ENCODE measurements around the gene KCNH2. TPM values are rescaled to one million over a fixed set of nuclear protein-coding genes. Genes with fewer than 3 reads are reported as not detected.

Gene KCNH2
- total and polyA plus RNA-seq, 3 experiments from 2014 or later: 0.11 to 0.63 (median 0.24) TPM

GRCh38 chr7:150950496-150951180 lies 27.5 kb downstream of the KCNH2 start:
- H3K9me3 Mint-ChIP-seq: no peaks in the 10 kb centered on the region
- Histone ChIP-seq H3K4me3 (ENCODE audit: low read length) (no peak overlapping the region), H3K9me3 (ENCODE audit: low read length) (no peaks in the 10 kb centered on the region), H3K27me3 (ENCODE audit: insufficient read depth, low read length, poor library complexity, severe bottlenecking) (no peaks in the 10 kb centered on the region), H3K36me3 (ENCODE audit: insufficient read depth, low read length) (no peaks in the 10 kb centered on the region), H3K27ac (ENCODE audit: low read depth, low read length) (no peak overlapping the region), H3K4me1 (ENCODE audit: insufficient read depth, low read length) (no peaks in the 10 kb centered on the region)
- no peaks in the 10 kb centered on the region for H3K36me3 Mint-ChIP-seq
- H3K27ac Mint-ChIP-seq: peak overlapping the region in 1 of 8 donors; percentile 74
- peak in 1 of 5 donors; percentile 16 for DNase-seq
- H3K4me1 Mint-ChIP-seq: no peaks in the 10 kb centered on the region
- ChIA-PET CTCF (no interaction called here), POLR2A (no interaction called here)
- H3K4me3 Mint-ChIP-seq: no peak overlapping the region
- H3K27me3 Mint-ChIP-seq: peaks cover 15 to 20% of the 10 kb centered on the region in 2 donors

- Mint-ChIP-seq H3K27ac (no peak overlapping the region), H3K36me3 (no peaks in the 10 kb centered on the region), H3K4me1 (no peaks in the 10 kb centered on the region), H3K9me3 (no peaks in the 10 kb centered on the region), H3K4me3 (no peak overlapping the region), H3K27me3 (peaks cover 15 to 19% of the 10 kb centered on the region in 2 donors)
- H3K4me1 ChIP-seq (ENCODE audit: insufficient read depth, low read length): no peaks in the 10 kb centered on the region
- H3K27me3 ChIP-seq (ENCODE audit: insufficient read depth, low read length, poor library complexity, severe bottlenecking): no peaks in the 10 kb centered on the region
- no peak overlapping the region for H3K27ac ChIP-seq (ENCODE audit: low read depth, low read length)
- peak in 1 of 5 donors; percentile 19 for DNase-seq
- POLR2A ChIA-PET: no interaction called here
- H3K4me3 ChIP-seq (ENCODE audit: low read length): no peak overlapping the region
- CTCF ChIA-PET: no interaction called here
- H3K36me3 ChIP-seq (ENCODE audit: insufficient read depth, low read length): no peaks in the 10 kb centered on the region
- no peaks in the 10 kb centered on the region for H3K9me3 ChIP-seq (ENCODE audit: low read length)
Observed at GRCh38 chr7:150949971-150950491, 28.1 kb downstream of the KCNH2 start.

GRCh38 chr7:150949564-150949963 lies 28.6 kb downstream of the KCNH2 start:
- Histone ChIP-seq H3K9me3 (ENCODE audit: low read length) (no peaks in the 10 kb centered on the region), H3K27ac (ENCODE audit: low read depth, low read length) (no peak overlapping the region), H3K4me1 (ENCODE audit: insufficient read depth, low read length) (no peaks in the 10 kb centered on the region), H3K4me3 (ENCODE audit: low read length) (no peak overlapping the region), H3K27me3 (ENCODE audit: insufficient read depth, low read length, poor library complexity, severe bottlenecking) (no peaks in the 10 kb centered on the region), H3K36me3 (ENCODE audit: insufficient read depth, low read length) (no peaks in the 10 kb centered on the region)
- Mint-ChIP-seq H3K4me3 (no peak overlapping the region), H3K27me3 (peaks cover 13 to 14% of the 10 kb centered on the region in 2 donors), H3K4me1 (no peaks in the 10 kb centered on the region), H3K9me3 (no peaks in the 10 kb centered on the region), H3K36me3 (no peaks in the 10 kb centered on the region), H3K27ac (no peak overlapping the region)
- no peak for DNase-seq
- ChIA-PET POLR2A (no interaction called here), CTCF (interaction anchor here (1.0 kb wide), 1 partner anchor 174 kb away, joined by 3 read pairs; no protein-coding TSS in a partner anchor)

GRCh38 chr7:150948791-150949251 lies 29.3 kb downstream of the KCNH2 start:
- peaks cover 7 to 13% of the 10 kb centered on the region in 2 donors for H3K27me3 Mint-ChIP-seq
- no peaks in the 10 kb centered on the region for H3K4me1 ChIP-seq (ENCODE audit: insufficient read depth, low read length)
- no peak overlapping the region for H3K4me3 ChIP-seq (ENCODE audit: low read length)
- ChIA-PET POLR2A (no interaction called here), CTCF (interaction anchor here (0.7 to 1.0 kb wide), 2 partner anchors 11 to 175 kb away, joined by 3 read pairs; no protein-coding TSS in a partner anchor)
- no peak overlapping the region for H3K27ac ChIP-seq (ENCODE audit: low read depth, low read length)
- H3K36me3 ChIP-seq (ENCODE audit: insufficient read depth, low read length): no peaks in the 10 kb centered on the region
- DNase-seq: peak in 1 of 5 donors; percentile 27
- no peaks in the 10 kb centered on the region for H3K27me3 ChIP-seq (ENCODE audit: insufficient read depth, low read length, poor library complexity, severe bottlenecking)
- no peaks in the 10 kb centered on the region for H3K4me1 Mint-ChIP-seq
- H3K9me3 Mint-ChIP-seq: no peaks in the 10 kb centered on the region
- H3K36me3 Mint-ChIP-seq: no peaks in the 10 kb centered on the region
- no peak overlapping the region for H3K4me3 Mint-ChIP-seq
- no peaks in the 10 kb centered on the region for H3K9me3 ChIP-seq (ENCODE audit: low read length)
- no peak overlapping the region for H3K27ac Mint-ChIP-seq

GRCh38 chr7:150947761-150948651 lies 30.1 kb downstream of the KCNH2 start:
- Mint-ChIP-seq H3K4me3 (no peak overlapping the region), H3K27ac (no peak overlapping the region), H3K4me1 (peaks cover 0 to 6% (median 4%) of the 10 kb centered on the region in 3 donors), H3K36me3 (no peaks in the 10 kb centered on the region), H3K9me3 (no peaks in the 10 kb centered on the region), H3K27me3 (peaks cover 7 to 13% of the 10 kb centered on the region in 2 donors)
- no peaks in the 10 kb centered on the region for H3K9me3 ChIP-seq (ENCODE audit: low read length)
- POLR2A ChIA-PET: no interaction called here
- peak in 1 of 5 donors; percentile 23 for DNase-seq
- no peaks in the 10 kb centered on the region for H3K27me3 ChIP-seq (ENCODE audit: insufficient read depth, low read length, poor library complexity, severe bottlenecking)
- CTCF ChIA-PET: interaction anchor here (0.7 to 1.3 kb wide), 2 partner anchors 12 to 14 kb away, joined by 3 to 4 read pairs; no protein-coding TSS in a partner anchor
- no peak overlapping the region for H3K27ac ChIP-seq (ENCODE audit: low read depth, low read length)
- H3K36me3 ChIP-seq (ENCODE audit: insufficient read depth, low read length): no peaks in the 10 kb centered on the region
- H3K4me1 ChIP-seq (ENCODE audit: insufficient read depth, low read length): peaks cover under 1% of the 10 kb centered on the region
- H3K4me3 ChIP-seq (ENCODE audit: low read length): no peak overlapping the region

GRCh38 chr7:150947241-150947745 lies 30.8 kb downstream of the KCNH2 start:
- H3K27me3 ChIP-seq (ENCODE audit: insufficient read depth, low read length, poor library complexity, severe bottlenecking): no peaks in the 10 kb centered on the region
- POLR2A ChIA-PET: no interaction called here
- no peak overlapping the region for H3K27ac ChIP-seq (ENCODE audit: low read depth, low read length)
- no peak overlapping the region for H3K4me3 Mint-ChIP-seq
- CTCF ChIA-PET: interaction anchor here (1.3 kb wide), 1 partner anchor 15 kb away, joined by 4 read pairs; no protein-coding TSS in a partner anchor
- peaks cover 7% of the 10 kb centered on the region for H3K4me1 ChIP-seq (ENCODE audit: insufficient read depth, low read length)
- H3K36me3 ChIP-seq (ENCODE audit: insufficient read depth, low read length): no peaks in the 10 kb centered on the region
- H3K36me3 Mint-ChIP-seq: no peaks in the 10 kb centered on the region
- H3K4me3 ChIP-seq (ENCODE audit: low read length): no peak overlapping the region
- no peaks in the 10 kb centered on the region for H3K9me3 ChIP-seq (ENCODE audit: low read length)
- DNase-seq: peak in 1 of 5 donors; percentile 39
- no peak overlapping the region for H3K27ac Mint-ChIP-seq
- H3K27me3 Mint-ChIP-seq: peaks cover 7 to 13% of the 10 kb centered on the region in 2 donors
- no peaks in the 10 kb centered on the region for H3K9me3 Mint-ChIP-seq
- H3K4me1 Mint-ChIP-seq: peaks cover 4 to 13% (median 10%) of the 10 kb centered on the region in 3 donors

GRCh38 chr7:150946421-150947240 lies 31.5 kb downstream of the KCNH2 start:
- ChIA-PET POLR2A (no interaction called here), CTCF (interaction anchor here (1.3 kb wide), 1 partner anchor 16 kb away, joined by 4 read pairs; no protein-coding TSS in a partner anchor)
- DNase-seq: peak in 1 of 5 donors; percentile 34

More at GRCh38 chr7:150946421-150947240, 31.5 kb downstream of the KCNH2 start:
- peaks cover 11 to 19% (median 15%) of the 10 kb centered on the region in 3 donors for H3K4me1 Mint-ChIP-seq
- Histone ChIP-seq H3K4me1 (ENCODE audit: insufficient read depth, low read length) (peaks cover 14% of the 10 kb centered on the region), H3K27me3 (ENCODE audit: insufficient read depth, low read length, poor library complexity, severe bottlenecking) (no peaks in the 10 kb centered on the region), H3K36me3 (ENCODE audit: insufficient read depth, low read length) (no peaks in the 10 kb centered on the region), H3K4me3 (ENCODE audit: low read length) (no peak overlapping the region), H3K9me3 (ENCODE audit: low read length) (no peaks in the 10 kb centered on the region), H3K27ac (ENCODE audit: low read depth, low read length) (no peak overlapping the region)
- H3K9me3 Mint-ChIP-seq: no peaks in the 10 kb centered on the region
- peaks cover 7 to 13% of the 10 kb centered on the region in 2 donors for H3K27me3 Mint-ChIP-seq
- H3K27ac Mint-ChIP-seq: no peak overlapping the region
- H3K4me3 Mint-ChIP-seq: no peak overlapping the region
- no peaks in the 10 kb centered on the region for H3K36me3 Mint-ChIP-seq
